ENCODE data around the gene PRKRA.

DNA sequence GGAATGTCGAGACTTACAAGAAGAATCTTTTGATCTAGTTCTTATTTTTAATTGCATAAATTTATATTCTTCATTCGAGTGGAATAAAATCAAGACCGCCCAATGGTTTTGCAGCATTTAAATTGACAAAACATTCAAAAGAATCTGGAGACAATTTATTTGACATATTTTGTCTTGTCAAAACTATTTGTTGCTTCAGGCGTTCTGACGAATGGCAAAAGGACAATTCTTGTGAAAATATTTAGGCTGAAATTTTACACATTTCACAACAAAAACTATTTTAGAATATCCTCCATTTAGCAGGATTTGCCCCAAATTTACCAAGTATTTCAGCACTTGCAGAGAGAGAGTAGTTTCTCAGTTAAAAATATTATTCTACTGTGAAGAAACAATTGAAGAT, 41.7 kb downstream of the PRKRA start:
- TF ChIP-seq, protein P1, sequence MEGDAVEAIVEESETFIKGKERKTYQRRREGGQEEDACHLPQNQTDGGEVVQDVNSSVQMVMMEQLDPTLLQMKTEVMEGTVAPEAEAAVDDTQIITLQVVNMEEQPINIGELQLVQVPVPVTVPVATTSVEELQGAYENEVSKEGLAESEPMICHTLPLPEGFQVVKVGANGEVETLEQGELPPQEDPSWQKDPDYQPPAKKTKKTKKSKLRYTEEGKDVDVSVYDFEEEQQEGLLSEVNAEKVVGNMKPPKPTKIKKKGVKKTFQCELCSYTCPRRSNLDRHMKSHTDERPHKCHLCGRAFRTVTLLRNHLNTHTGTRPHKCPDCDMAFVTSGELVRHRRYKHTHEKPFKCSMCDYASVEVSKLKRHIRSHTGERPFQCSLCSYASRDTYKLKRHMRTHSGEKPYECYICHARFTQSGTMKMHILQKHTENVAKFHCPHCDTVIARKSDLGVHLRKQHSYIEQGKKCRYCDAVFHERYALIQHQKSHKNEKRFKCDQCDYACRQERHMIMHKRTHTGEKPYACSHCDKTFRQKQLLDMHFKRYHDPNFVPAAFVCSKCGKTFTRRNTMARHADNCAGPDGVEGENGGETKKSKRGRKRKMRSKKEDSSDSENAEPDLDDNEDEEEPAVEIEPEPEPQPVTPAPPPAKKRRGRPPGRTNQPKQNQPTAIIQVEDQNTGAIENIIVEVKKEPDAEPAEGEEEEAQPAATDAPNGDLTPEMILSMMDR (IDR thresholded peaks at IDR 0.05), result no peak
- no peak for TF ChIP-seq POLR2A (IDR thresholded peaks at IDR 0.05)

All from body of pancreas (tissue), 4 donors.